HepG2 (cell line): ENCODE results near the gene ETS2. TPM values are rescaled to one million over a fixed set of nuclear protein-coding genes. Genes with fewer than 3 reads are reported as not detected.

ENCODE experiments used
- ELF3 ChIP-seq: IDR thresholded peaks from 2 replicates; pipeline ENCODE4 v1.6.1; 2016; ENCODE audit warnings: missing genetic modification reagents, missing compliant biosample characterization
- ETV5 ChIP-seq: IDR thresholded peaks from 2 replicates; pipeline ENCODE4 v1.6.1; 2018; ENCODE audit warnings: missing biosample characterization, missing genetic modification reagents, inconsistent platforms, borderline replicate concordance
- GABPA ChIP-seq, 2 experiments: IDR thresholded peaks; 2 replicates each; pipeline ENCODE4 v1.6.1; 2011 to 2016; ENCODE audit warnings: low read depth in 2 of 2, low read length in 1 of 2, missing biosample characterization in 1 of 2, missing genetic modification characterization in 1 of 2
- HDAC1 ChIP-seq: sonication (generic); formaldehyde crosslinking; IDR thresholded peaks from 2 replicates; pipeline ENCODE4 v1.5.1; 2020; ENCODE audit warnings: mild to moderate bottlenecking, missing genetic modification reagents
- IKZF1 ChIP-seq: fragments of 450-650 bp; IDR thresholded peaks from 2 replicates; pipeline ENCODE4 v1.7.1; 2016
- KAT7 ChIP-seq: IDR thresholded peaks from 2 replicates; pipeline ENCODE4 v1.6.1; 2018; ENCODE audit warnings: borderline replicate concordance, missing compliant biosample characterization
- MTF2 ChIP-seq: sonication (generic); formaldehyde crosslinking; IDR thresholded peaks from 2 replicates; pipeline ENCODE4 v1.5.0; 2020; ENCODE audit warnings: missing genetic modification reagents, borderline replicate concordance
- PHF8 ChIP-seq: sonication (generic); formaldehyde crosslinking; IDR thresholded peaks from 2 replicates; pipeline ENCODE4 v1.5.0; 2020; ENCODE audit warnings: missing genetic modification reagents
- RARA ChIP-seq: IDR thresholded peaks from 2 replicates; pipeline ENCODE4 v1.6.1; 2016; ENCODE audit warnings: missing genetic modification reagents, missing compliant biosample characterization
- SALL1 ChIP-seq: sonication (generic); formaldehyde crosslinking; IDR thresholded peaks from 2 replicates; pipeline ENCODE4 v1.8.0; 2022; ENCODE audit warnings: mild to moderate bottlenecking, missing genetic modification reagents
- SOX6 ChIP-seq, 2 experiments: fragments of 450-650 bp in 1 of 2; sonication (generic) in 1 of 2; formaldehyde crosslinking in 1 of 2; IDR thresholded peaks; 2 replicates each; pipeline versions ENCODE4 v1.4.0 to v1.6.1; 2017 to 2020; ENCODE audit warnings: antibody characterized with exemption in 1 of 2, mild to moderate bottlenecking in 1 of 2, missing genetic modification reagents in 1 of 2
- ZFX ChIP-seq: sonication (generic); formaldehyde crosslinking; IDR thresholded peaks from 2 replicates; pipeline ENCODE4 v1.4.0; 2020; ENCODE audit warnings: mild to moderate bottlenecking, low read depth, missing genetic modification reagents, moderate library complexity
- ZNF317 ChIP-seq: sonication (generic); formaldehyde crosslinking; IDR thresholded peaks from 2 replicates; pipeline ENCODE4 v1.5.0; 2020; ENCODE audit warnings: mild to moderate bottlenecking, missing genetic modification reagents
- ZNF788 ChIP-seq: sonication (generic); formaldehyde crosslinking; IDR thresholded peaks from 2 replicates; pipeline ENCODE4 v1.5.0; 2020; ENCODE audit warnings: mild to moderate bottlenecking, missing genetic modification reagents, borderline replicate concordance
- polyA plus RNA-seq, 8 experiments: library from polyadenylated mRNA; depleted of rRNA in 3 of 8; stranded (reverse) in 7 of 8; unstranded in 1 of 8; fragments of >200 nt; fragmentation: Illumina TruSeq in 4 of 8; extraction: Trizol in 4 of 8; gene quantifications; 2 replicates each; pipeline versions ENCODE4 v1.2.1 to v1.2.3, GENCODE V29; 2011 to 2016; ENCODE audit warnings: low read depth in 4 of 8, missing spikeins in 1 of 8, mixed read lengths in 1 of 8; ENCODE audit not compliant: insufficient read depth in 1 of 8
- total RNA-seq, 5 experiments: library from RNA; depleted of rRNA; stranded (reverse); fragments of >200 nt; fragmentation: Illumina TruSeq; extraction: Trizol; gene quantifications; 2 replicates each; pipeline ENCODE4 v1.2.3, GENCODE V29; 2016; ENCODE audit warnings: low read depth in 1 of 5
- TF ChIP-seq, protein P1 (sequence below): sonication (generic); formaldehyde crosslinking; IDR thresholded peaks from 2 replicates; pipeline ENCODE4 v1.5.0; 2020; ENCODE audit warnings: mild to moderate bottlenecking, missing genetic modification reagents, borderline replicate concordance
- TF ChIP-seq, protein P2 (sequence below): sonication (generic); formaldehyde crosslinking; IDR thresholded peaks from 2 replicates; pipeline ENCODE4 v1.4.0; 2020; ENCODE audit warnings: mild to moderate bottlenecking, missing genetic modification reagents
- TF ChIP-seq, protein P3 (sequence below): sonication (generic); formaldehyde crosslinking; IDR thresholded peaks from 2 replicates; pipeline ENCODE4 v1.8.1; 2023; ENCODE audit warnings: mild to moderate bottlenecking, moderate library complexity, missing genetic modification reagents
- TF ChIP-seq, protein P4 (sequence below): sonication (generic); formaldehyde crosslinking; IDR thresholded peaks from 2 replicates; pipeline ENCODE4 v1.5.0; 2020; ENCODE audit warnings: mild to moderate bottlenecking, missing genetic modification reagents

Gene ETS2
- total and polyA plus RNA-seq, 2 of the 13 experiments (the other 11 are each of a cell fraction or from before 2014, with no cell fraction given): 24.6 to 64.4 TPM

DNA sequence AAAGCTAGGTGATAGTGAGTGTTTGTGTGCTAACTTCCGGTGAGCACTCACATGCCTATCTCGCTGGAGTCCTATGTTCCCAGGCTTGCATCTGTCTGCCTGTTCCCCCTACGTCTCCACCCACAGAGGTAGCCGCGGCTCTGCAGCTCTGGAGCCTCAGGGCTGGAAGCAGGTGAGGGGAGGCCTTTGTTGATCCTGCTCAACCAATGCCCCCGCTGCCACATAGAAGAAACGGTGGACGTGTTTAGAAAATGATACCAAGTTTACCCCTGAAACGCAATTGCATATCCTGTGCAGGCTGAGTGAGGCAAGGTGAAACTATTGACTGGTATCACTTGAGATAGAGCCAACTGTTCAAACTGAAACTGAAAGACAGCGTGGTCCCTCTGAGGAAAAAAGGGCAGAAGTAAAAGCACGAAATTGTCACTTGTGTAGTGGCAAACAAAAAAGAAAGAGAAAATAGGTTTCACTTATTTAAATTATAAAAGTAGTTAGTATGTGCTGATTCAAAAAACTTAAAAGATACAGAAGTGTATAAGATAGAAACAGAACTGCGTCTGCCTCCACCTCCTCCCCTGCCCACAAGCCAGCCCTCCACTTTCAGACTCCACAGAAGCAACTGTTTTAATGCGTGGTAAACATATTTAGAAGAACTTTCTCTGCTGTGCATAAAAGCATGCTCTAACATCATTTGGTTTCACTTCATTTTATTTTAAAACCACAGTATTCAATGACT lies 38.6 kb upstream of the ETS2 start (continued):
- peak; percentile 12; the same call in 1 of the 2 replicates for TF ChIP-seq ELF3 (CRISPR knock-in tag)
- TF ChIP-seq KAT7 (CRISPR knock-in tag): 0 out of 2 replicates have a peak, but pooled peaks have one; percentile 34
- no peak for TF ChIP-seq SOX6 (IDR thresholded peaks at IDR 0.05)
- TF ChIP-seq SOX6 (CRISPR knock-in tag; IDR thresholded peaks at IDR 0.05): peak; percentile 14; the same call in 1 of the 2 replicates
- TF ChIP-seq, protein P1, sequence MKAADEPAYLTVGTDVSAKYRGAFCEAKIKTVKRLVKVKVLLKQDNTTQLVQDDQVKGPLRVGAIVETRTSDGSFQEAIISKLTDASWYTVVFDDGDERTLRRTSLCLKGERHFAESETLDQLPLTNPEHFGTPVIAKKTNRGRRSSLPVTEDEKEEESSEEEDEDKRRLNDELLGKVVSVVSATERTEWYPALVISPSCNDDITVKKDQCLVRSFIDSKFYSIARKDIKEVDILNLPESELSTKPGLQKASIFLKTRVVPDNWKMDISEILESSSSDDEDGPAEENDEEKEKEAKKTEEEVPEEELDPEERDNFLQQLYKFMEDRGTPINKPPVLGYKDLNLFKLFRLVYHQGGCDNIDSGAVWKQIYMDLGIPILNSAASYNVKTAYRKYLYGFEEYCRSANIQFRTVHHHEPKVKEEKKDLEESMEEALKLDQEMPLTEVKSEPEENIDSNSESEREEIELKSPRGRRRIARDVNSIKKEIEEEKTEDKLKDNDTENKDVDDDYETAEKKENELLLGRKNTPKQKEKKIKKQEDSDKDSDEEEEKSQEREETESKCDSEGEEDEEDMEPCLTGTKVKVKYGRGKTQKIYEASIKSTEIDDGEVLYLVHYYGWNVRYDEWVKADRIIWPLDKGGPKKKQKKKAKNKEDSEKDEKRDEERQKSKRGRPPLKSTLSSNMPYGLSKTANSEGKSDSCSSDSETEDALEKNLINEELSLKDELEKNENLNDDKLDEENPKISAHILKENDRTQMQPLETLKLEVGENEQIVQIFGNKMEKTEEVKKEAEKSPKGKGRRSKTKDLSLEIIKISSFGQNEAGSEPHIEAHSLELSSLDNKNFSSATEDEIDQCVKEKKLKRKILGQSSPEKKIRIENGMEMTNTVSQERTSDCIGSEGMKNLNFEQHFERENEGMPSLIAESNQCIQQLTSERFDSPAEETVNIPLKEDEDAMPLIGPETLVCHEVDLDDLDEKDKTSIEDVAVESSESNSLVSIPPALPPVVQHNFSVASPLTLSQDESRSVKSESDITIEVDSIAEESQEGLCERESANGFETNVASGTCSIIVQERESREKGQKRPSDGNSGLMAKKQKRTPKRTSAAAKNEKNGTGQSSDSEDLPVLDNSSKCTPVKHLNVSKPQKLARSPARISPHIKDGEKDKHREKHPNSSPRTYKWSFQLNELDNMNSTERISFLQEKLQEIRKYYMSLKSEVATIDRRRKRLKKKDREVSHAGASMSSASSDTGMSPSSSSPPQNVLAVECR (CRISPR knock-in tag): peak; percentile 18; the same call in 1 of the 2 replicates
- no peak for TF ChIP-seq GABPA (IDR thresholded peaks at IDR 0.05; ENCODE audit: low read depth, low read length)
- peak; percentile 33; the same call in 1 of the 2 replicates for TF ChIP-seq GABPA (CRISPR knock-in tag; IDR thresholded peaks at IDR 0.05; ENCODE audit: low read depth)
- peak; percentile 44; the same call in 1 of the 2 replicates for TF ChIP-seq SALL1 (CRISPR knock-in tag)
- 0 out of 2 replicates have a peak, but pooled peaks have one; percentile 40 for TF ChIP-seq ETV5 (CRISPR knock-in tag)
- peak; percentile 62 for TF ChIP-seq ZFX (CRISPR knock-in tag)
- 0 out of 2 replicates have a peak, but pooled peaks have one; percentile 28 for TF ChIP-seq ZNF788
- TF ChIP-seq, protein P2, sequence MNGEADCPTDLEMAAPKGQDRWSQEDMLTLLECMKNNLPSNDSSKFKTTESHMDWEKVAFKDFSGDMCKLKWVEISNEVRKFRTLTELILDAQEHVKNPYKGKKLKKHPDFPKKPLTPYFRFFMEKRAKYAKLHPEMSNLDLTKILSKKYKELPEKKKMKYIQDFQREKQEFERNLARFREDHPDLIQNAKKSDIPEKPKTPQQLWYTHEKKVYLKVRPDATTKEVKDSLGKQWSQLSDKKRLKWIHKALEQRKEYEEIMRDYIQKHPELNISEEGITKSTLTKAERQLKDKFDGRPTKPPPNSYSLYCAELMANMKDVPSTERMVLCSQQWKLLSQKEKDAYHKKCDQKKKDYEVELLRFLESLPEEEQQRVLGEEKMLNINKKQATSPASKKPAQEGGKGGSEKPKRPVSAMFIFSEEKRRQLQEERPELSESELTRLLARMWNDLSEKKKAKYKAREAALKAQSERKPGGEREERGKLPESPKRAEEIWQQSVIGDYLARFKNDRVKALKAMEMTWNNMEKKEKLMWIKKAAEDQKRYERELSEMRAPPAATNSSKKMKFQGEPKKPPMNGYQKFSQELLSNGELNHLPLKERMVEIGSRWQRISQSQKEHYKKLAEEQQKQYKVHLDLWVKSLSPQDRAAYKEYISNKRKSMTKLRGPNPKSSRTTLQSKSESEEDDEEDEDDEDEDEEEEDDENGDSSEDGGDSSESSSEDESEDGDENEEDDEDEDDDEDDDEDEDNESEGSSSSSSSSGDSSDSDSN (CRISPR knock-in tag): peak; percentile 40; the same call in 1 of the 2 replicates
- TF ChIP-seq MTF2: no peak
- 0 out of 2 replicates have a peak, but pooled peaks have one; percentile 22 for TF ChIP-seq PHF8
- no peak for TF ChIP-seq IKZF1
- 0 out of 2 replicates have a peak, but pooled peaks have one; percentile 33 for TF ChIP-seq RARA (CRISPR knock-in tag)
- 0 out of 2 replicates have a peak, but pooled peaks have one; percentile 36 for TF ChIP-seq ZNF317
- TF ChIP-seq, protein P3, sequence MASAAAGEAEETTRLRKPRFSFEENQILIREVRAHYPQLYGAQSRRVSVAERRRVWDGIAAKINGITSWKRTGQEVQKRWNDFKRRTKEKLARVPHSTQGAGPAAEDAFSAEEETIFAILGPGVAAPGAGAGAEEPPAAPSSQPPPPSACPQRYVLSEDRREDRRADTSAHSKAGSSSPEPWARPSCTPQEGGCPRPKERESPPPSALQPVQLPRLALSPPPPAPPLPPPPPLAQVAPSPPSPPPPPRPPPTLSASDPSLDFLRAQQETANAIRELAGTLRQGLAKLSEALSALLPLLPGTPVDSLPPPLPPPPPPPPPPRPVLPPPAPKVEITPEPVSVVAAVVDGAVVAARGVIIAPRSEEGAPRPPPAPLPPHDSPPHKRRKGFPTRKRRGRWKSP (CRISPR knock-in tag): no peak
- TF ChIP-seq, protein P4, sequence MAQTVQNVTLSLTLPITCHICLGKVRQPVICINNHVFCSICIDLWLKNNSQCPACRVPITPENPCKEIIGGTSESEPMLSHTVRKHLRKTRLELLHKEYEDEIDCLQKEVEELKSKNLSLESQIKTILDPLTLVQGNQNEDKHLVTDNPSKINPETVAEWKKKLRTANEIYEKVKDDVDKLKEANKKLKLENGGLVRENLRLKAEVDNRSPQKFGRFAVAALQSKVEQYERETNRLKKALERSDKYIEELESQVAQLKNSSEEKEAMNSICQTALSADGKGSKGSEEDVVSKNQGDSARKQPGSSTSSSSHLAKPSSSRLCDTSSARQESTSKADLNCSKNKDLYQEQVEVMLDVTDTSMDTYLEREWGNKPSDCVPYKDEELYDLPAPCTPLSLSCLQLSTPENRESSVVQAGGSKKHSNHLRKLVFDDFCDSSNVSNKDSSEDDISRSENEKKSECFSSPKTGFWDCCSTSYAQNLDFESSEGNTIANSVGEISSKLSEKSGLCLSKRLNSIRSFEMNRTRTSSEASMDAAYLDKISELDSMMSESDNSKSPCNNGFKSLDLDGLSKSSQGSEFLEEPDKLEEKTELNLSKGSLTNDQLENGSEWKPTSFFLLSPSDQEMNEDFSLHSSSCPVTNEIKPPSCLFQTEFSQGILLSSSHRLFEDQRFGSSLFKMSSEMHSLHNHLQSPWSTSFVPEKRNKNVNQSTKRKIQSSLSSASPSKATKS (CRISPR knock-in tag): no peak
- 0 out of 2 replicates have a peak, but pooled peaks have one; percentile 32 for TF ChIP-seq HDAC1 (CRISPR knock-in tag)
